ENCODE measurements around the gene ADAMTS12.

Gene ADAMTS12

GRCh38 chr5:33766023-33766422 is 125.8 kb downstream of the ADAMTS12 start:
- no peaks in the 10 kb centered on the region for H3K4me1 Mint-ChIP-seq (ENCODE audit: low read depth)
- H3K27me3 Mint-ChIP-seq, result no peaks in the 10 kb centered on the region
- H3K36me3 Mint-ChIP-seq (ENCODE audit: low read depth), result no peaks in the 10 kb centered on the region
- no peaks in the 10 kb centered on the region for H3K9me3 Mint-ChIP-seq
- intact Hi-C loops (cut with micrococcal nuclease), result no loop called here
- no peak overlapping the region for H3K4me3 Mint-ChIP-seq
- H3K27ac Mint-ChIP-seq, result no peak overlapping the region

GRCh38 chr5:33764786-33765185 is 127.0 kb downstream of the ADAMTS12 start:
- Mint-ChIP-seq H3K4me3 (no peak overlapping the region), H3K36me3 (ENCODE audit: low read depth) (no peaks in the 10 kb centered on the region), H3K27me3 (no peaks in the 10 kb centered on the region), H3K27ac (no peak overlapping the region), H3K4me1 (ENCODE audit: low read depth) (no peaks in the 10 kb centered on the region), H3K9me3 (no peaks in the 10 kb centered on the region)
- intact Hi-C loops (cut with micrococcal nuclease), result no loop called here

GRCh38 chr5:33763435-33763834 is 128.4 kb downstream of the ADAMTS12 start:
- Mint-ChIP-seq H3K9me3 (no peaks in the 10 kb centered on the region), H3K27ac (no peak overlapping the region), H3K36me3 (ENCODE audit: low read depth) (no peaks in the 10 kb centered on the region), H3K27me3 (no peaks in the 10 kb centered on the region), H3K4me1 (ENCODE audit: low read depth) (no peaks in the 10 kb centered on the region), H3K4me3 (no peak overlapping the region)
- intact Hi-C loops (cut with micrococcal nuclease), result no loop called here

GRCh38 chr5:33762859-33763258 is 128.9 kb downstream of the ADAMTS12 start:
- Mint-ChIP-seq H3K4me3 (no peak overlapping the region), H3K36me3 (ENCODE audit: low read depth) (no peaks in the 10 kb centered on the region), H3K27ac (no peak overlapping the region), H3K27me3 (no peaks in the 10 kb centered on the region), H3K4me1 (ENCODE audit: low read depth) (no peaks in the 10 kb centered on the region), H3K9me3 (no peaks in the 10 kb centered on the region)
- intact Hi-C loops (cut with micrococcal nuclease), result no loop called here

- H3K9me3 Mint-ChIP-seq, result no peaks in the 10 kb centered on the region
- no peaks in the 10 kb centered on the region for H3K27me3 Mint-ChIP-seq
- no peak overlapping the region for H3K4me3 Mint-ChIP-seq
- no peaks in the 10 kb centered on the region for H3K36me3 Mint-ChIP-seq (ENCODE audit: low read depth)
- H3K4me1 Mint-ChIP-seq (ENCODE audit: low read depth), result no peaks in the 10 kb centered on the region
- no peak overlapping the region for H3K27ac Mint-ChIP-seq
- intact Hi-C loops (cut with micrococcal nuclease), result no loop called here
Measured at GRCh38 chr5:33761139-33761538, 130.7 kb downstream of the ADAMTS12 start.

GRCh38 chr5:33758737-33759136 is 133.1 kb downstream of the ADAMTS12 start:
- Mint-ChIP-seq H3K4me1 (ENCODE audit: low read depth) (no peaks in the 10 kb centered on the region), H3K27me3 (no peaks in the 10 kb centered on the region), H3K27ac (no peak overlapping the region), H3K36me3 (ENCODE audit: low read depth) (no peaks in the 10 kb centered on the region), H3K4me3 (no peak overlapping the region), H3K9me3 (no peaks in the 10 kb centered on the region)
- intact Hi-C loops (cut with micrococcal nuclease), result no loop called here

- no peaks in the 10 kb centered on the region for H3K9me3 Mint-ChIP-seq
- H3K27me3 Mint-ChIP-seq, result no peaks in the 10 kb centered on the region
- H3K36me3 Mint-ChIP-seq (ENCODE audit: low read depth), result no peaks in the 10 kb centered on the region
- no peak overlapping the region for H3K4me3 Mint-ChIP-seq
- intact Hi-C loops (cut with micrococcal nuclease), result no loop called here
- H3K4me1 Mint-ChIP-seq (ENCODE audit: low read depth), result no peaks in the 10 kb centered on the region
- no peak overlapping the region for H3K27ac Mint-ChIP-seq
Measured at GRCh38 chr5:33756491-33756890, 135.3 kb downstream of the ADAMTS12 start.

GRCh38 chr5:33755231-33755630 is 136.6 kb downstream of the ADAMTS12 start:
- Mint-ChIP-seq H3K27me3 (no peaks in the 10 kb centered on the region), H3K4me3 (no peak overlapping the region), H3K4me1 (ENCODE audit: low read depth) (no peaks in the 10 kb centered on the region), H3K9me3 (no peaks in the 10 kb centered on the region), H3K27ac (no peak overlapping the region), H3K36me3 (ENCODE audit: low read depth) (no peaks in the 10 kb centered on the region)
- intact Hi-C loops (cut with micrococcal nuclease), result no loop called here

GRCh38 chr5:33753704-33754103 is 138.1 kb downstream of the ADAMTS12 start:
- H3K9me3 Mint-ChIP-seq, result no peaks in the 10 kb centered on the region
- H3K36me3 Mint-ChIP-seq (ENCODE audit: low read depth), result no peaks in the 10 kb centered on the region
- no peak overlapping the region for H3K4me3 Mint-ChIP-seq
- no peak overlapping the region for H3K27ac Mint-ChIP-seq
- no peaks in the 10 kb centered on the region for H3K4me1 Mint-ChIP-seq (ENCODE audit: low read depth)
- no peaks in the 10 kb centered on the region for H3K27me3 Mint-ChIP-seq
- intact Hi-C loops (cut with micrococcal nuclease), result no loop called here

- intact Hi-C loops (cut with micrococcal nuclease), result no loop called here
- Mint-ChIP-seq H3K4me1 (ENCODE audit: low read depth) (no peaks in the 10 kb centered on the region), H3K4me3 (no peak overlapping the region), H3K36me3 (ENCODE audit: low read depth) (no peaks in the 10 kb centered on the region), H3K27ac (no peak overlapping the region), H3K9me3 (no peaks in the 10 kb centered on the region), H3K27me3 (no peaks in the 10 kb centered on the region)
Measured at GRCh38 chr5:33748754-33749153, 143.0 kb downstream of the ADAMTS12 start.

- H3K9me3 Mint-ChIP-seq, result no peaks in the 10 kb centered on the region
- H3K4me1 Mint-ChIP-seq (ENCODE audit: low read depth), result no peaks in the 10 kb centered on the region
- no peak overlapping the region for H3K4me3 Mint-ChIP-seq
- intact Hi-C loops (cut with micrococcal nuclease), result no loop called here
- H3K36me3 Mint-ChIP-seq (ENCODE audit: low read depth), result no peaks in the 10 kb centered on the region
- no peaks in the 10 kb centered on the region for H3K27me3 Mint-ChIP-seq
- H3K27ac Mint-ChIP-seq, result no peak overlapping the region
Measured at GRCh38 chr5:33745101-33745770, 146.6 kb downstream of the ADAMTS12 start.

- intact Hi-C loops (cut with micrococcal nuclease), result no loop called here
- Mint-ChIP-seq H3K27ac (no peak overlapping the region), H3K9me3 (no peaks in the 10 kb centered on the region), H3K4me1 (ENCODE audit: low read depth) (no peaks in the 10 kb centered on the region), H3K4me3 (no peak overlapping the region), H3K36me3 (ENCODE audit: low read depth) (no peaks in the 10 kb centered on the region), H3K27me3 (no peaks in the 10 kb centered on the region)
Measured at GRCh38 chr5:33743099-33743498, 148.7 kb downstream of the ADAMTS12 start.

GRCh38 chr5:33742181-33742580 is 149.6 kb downstream of the ADAMTS12 start:
- intact Hi-C loops (cut with micrococcal nuclease), result no loop called here
- H3K4me1 Mint-ChIP-seq (ENCODE audit: low read depth), result no peaks in the 10 kb centered on the region
- H3K27ac Mint-ChIP-seq, result no peak overlapping the region
- H3K9me3 Mint-ChIP-seq, result no peaks in the 10 kb centered on the region
- no peaks in the 10 kb centered on the region for H3K27me3 Mint-ChIP-seq
- no peak overlapping the region for H3K4me3 Mint-ChIP-seq
- no peaks in the 10 kb centered on the region for H3K36me3 Mint-ChIP-seq (ENCODE audit: low read depth)

GRCh38 chr5:33738967-33739366 is 152.8 kb downstream of the ADAMTS12 start:
- H3K4me1 Mint-ChIP-seq (ENCODE audit: low read depth), result no peaks in the 10 kb centered on the region
- H3K36me3 Mint-ChIP-seq (ENCODE audit: low read depth), result no peaks in the 10 kb centered on the region
- H3K27ac Mint-ChIP-seq, result no peak overlapping the region
- H3K4me3 Mint-ChIP-seq, result no peak overlapping the region
- H3K9me3 Mint-ChIP-seq, result no peaks in the 10 kb centered on the region
- intact Hi-C loops (cut with micrococcal nuclease), result no loop called here
- no peaks in the 10 kb centered on the region for H3K27me3 Mint-ChIP-seq

GRCh38 chr5:33738097-33738496 is 153.7 kb downstream of the ADAMTS12 start:
- Mint-ChIP-seq H3K27ac (no peak overlapping the region), H3K9me3 (no peaks in the 10 kb centered on the region), H3K4me3 (no peak overlapping the region), H3K36me3 (ENCODE audit: low read depth) (no peaks in the 10 kb centered on the region), H3K27me3 (no peaks in the 10 kb centered on the region), H3K4me1 (ENCODE audit: low read depth) (no peaks in the 10 kb centered on the region)
- intact Hi-C loops (cut with micrococcal nuclease), result no loop called here

Measured in dendritic cell treated with granulocyte-macrophage colony-stimulating factor and Interleukin-4, amounts not matched to agents 40 ng/mL and 50 ng/mL, for 4 days (primary cell).